Epithelial cell of proximal tubule (primary cell): Measurements from ENCODE around the gene LMOD3. TPM values are rescaled to one million over a fixed set of nuclear protein-coding genes. Genes with fewer than 3 reads are reported as not detected.

ENCODE experiments used
- DNase-seq: peaks from one replicate; pipeline ENCODE4 v3.0.0-alpha.2; 2011; ENCODE audit warnings: low read depth
- H3K4me3 ChIP-seq: 2 replicates; pipeline ENCODE4 v1.5.1; 2011; ENCODE audit warnings: low read depth, mild to moderate bottlenecking, low read length
- total RNA-seq: library from RNA; depleted of rRNA; stranded (reverse); fragments of >200 nt; gene quantifications from 2 replicates; pipeline ENCODE4 v1.2.3, GENCODE V29; 2015
- TF ChIP-seq, protein P1 (sequence below): conservative IDR thresholded peaks from 2 replicates; pipeline ENCODE4 v1.5.1; 2012; ENCODE audit warnings: low read depth, mild to moderate bottlenecking, low read length

The LMOD3 gene
- total RNA-seq, 1 donor from 2014 or later = not detected

- peak; percentile 54 for DNase-seq
Observed at GRCh38 chr3:69082805-69083204, 39.6 kb downstream of the LMOD3 start.

DNA sequence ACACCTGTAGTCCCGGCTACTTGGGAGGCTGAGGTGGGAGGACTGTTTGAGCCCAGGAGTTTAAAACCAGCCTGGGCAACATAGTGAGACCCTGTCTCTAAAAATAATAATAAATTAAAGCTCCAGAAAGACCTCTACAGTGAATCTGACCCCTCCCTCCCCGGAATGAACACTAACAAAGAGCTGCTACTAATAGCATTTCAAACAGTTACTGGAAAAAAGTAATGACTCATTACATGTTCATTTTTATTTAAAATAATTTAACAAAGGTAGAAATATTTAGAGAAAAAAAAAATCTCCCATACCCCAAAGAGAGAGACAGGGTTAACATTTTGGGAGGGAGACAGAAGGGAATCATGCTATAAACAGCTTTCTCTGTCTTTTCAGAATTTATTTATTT, 40.0 kb downstream of the LMOD3 start:
- TF ChIP-seq, protein P1, sequence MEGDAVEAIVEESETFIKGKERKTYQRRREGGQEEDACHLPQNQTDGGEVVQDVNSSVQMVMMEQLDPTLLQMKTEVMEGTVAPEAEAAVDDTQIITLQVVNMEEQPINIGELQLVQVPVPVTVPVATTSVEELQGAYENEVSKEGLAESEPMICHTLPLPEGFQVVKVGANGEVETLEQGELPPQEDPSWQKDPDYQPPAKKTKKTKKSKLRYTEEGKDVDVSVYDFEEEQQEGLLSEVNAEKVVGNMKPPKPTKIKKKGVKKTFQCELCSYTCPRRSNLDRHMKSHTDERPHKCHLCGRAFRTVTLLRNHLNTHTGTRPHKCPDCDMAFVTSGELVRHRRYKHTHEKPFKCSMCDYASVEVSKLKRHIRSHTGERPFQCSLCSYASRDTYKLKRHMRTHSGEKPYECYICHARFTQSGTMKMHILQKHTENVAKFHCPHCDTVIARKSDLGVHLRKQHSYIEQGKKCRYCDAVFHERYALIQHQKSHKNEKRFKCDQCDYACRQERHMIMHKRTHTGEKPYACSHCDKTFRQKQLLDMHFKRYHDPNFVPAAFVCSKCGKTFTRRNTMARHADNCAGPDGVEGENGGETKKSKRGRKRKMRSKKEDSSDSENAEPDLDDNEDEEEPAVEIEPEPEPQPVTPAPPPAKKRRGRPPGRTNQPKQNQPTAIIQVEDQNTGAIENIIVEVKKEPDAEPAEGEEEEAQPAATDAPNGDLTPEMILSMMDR = no peak
- no peak for DNase-seq
- no peak overlapping the region for H3K4me3 ChIP-seq

More at GRCh38 chr3:69082805-69083204, 39.6 kb downstream of the LMOD3 start:
- H3K4me3 ChIP-seq = no peak overlapping the region
- TF ChIP-seq, protein P1 = no peak

- no peak overlapping the region for H3K4me3 ChIP-seq
- no peak for DNase-seq
- TF ChIP-seq, protein P1 = no peak
Observed at GRCh38 chr3:69081583-69082262, 40.7 kb downstream of the LMOD3 start.

GRCh38 chr3:69080233-69080920, 42.0 kb downstream of the LMOD3 start, which contains the start of gene UBA3:
Gene UBA3 (minus strand): TSS chr3:69080365. CDS start chr3:69080353, 12 bp downstream.
- H3K4me3 ChIP-seq = peak within 1 kb of the TSS; percentile 86
- TF ChIP-seq, protein P1 = no peak
- DNase-seq = no peak

- TF ChIP-seq, protein P1 = no peak
- peak overlapping the region; percentile 86 for H3K4me3 ChIP-seq
- no peak for DNase-seq
Observed at GRCh38 chr3:69079269-69080159, 42.9 kb downstream of the LMOD3 start.

DNA sequence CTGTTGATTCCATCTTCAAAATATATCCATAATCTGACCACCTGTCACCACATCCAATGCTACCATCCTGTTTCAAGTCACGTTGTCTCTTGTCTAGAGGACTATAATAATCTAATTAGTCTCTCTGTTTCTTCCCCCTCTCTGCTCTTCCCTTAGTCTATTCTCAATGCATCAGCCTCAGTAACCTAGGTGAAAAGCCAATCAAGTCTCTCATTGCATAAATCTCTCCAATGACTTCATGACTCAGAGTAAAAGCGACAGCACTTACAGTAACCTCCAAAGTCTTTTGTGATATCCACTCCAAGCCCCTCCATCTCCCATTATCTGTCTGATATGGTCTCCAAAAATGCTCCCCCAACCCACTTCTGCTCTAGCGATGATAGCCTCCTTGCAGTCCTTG, 49.5 kb downstream of the LMOD3 start:
- TF ChIP-seq, protein P1 = no peak

More for the DNA sequence above, 49.5 kb downstream of the LMOD3 start:
- H3K4me3 ChIP-seq = no peak overlapping the region
- no peak for DNase-seq
